Measurements from ENCODE around the gene RETREG2.
A peak's percentile ranks its signal among the peaks of the same experiment; 100 is the strongest.

RETREG2 gene

DNA sequence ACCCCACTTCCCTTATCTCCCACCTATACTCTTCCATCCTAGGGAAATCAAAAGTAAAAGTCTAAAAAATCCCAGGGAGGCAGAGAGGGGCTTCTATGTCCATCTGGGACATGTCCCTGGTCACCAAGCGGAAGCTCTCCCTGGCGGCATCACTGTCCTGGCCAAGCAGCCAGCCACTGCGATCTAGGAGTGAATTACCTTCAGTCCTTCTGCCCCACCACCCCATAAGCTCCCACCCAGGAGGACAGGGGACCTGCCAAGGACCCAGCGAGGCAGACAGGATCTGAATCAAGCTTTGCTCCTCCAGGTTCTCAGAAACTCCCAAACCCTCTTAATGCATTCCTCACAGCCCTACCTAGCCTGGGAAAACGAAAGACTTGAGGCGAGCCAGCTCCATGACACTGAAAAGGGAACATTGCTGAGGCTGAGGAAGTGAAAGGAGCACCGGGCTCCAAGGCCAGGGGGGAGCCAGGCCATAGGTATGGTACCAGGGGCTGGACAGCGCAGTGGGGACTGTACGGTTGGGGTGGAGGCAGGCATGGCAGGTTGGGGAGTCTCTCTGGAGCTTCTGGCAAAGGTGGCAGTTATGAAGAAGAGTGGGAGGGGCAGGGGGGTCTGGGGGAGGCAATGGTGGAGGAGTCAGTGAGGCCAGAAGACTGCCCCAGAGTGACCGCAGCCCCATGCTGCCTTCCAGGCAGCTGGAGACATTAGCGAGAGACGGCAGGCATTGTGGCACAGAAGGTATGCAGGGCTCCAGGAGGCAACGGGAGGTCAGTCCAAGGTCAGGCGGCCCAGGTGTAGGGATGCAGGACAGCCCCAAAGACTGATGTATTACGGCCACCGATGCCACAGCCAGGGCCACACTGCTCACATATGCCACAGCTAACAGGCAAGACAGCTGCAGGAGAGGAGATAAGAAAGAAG lies 5.6 kb upstream of the RETREG2 start:
- Histone ChIP-seq H3K27ac (ENCODE audit: low read length) (no peak overlapping the region), H3K36me3 (ENCODE audit: insufficient read depth, low read depth, low read length) (peaks cover 13% of the 10 kb centered on the region), H3K9ac (ENCODE audit: low read depth, low read length) (no peak overlapping the region), H3K9me3 (ENCODE audit: insufficient read depth, low read depth, low read length) (no peaks in the 10 kb centered on the region), H3K4me3 (ENCODE audit: low read length) (no peak overlapping the region), H3K27me3 (ENCODE audit: insufficient read depth, low read length) (no peaks in the 10 kb centered on the region), H3K4me1 (ENCODE audit: insufficient read depth, low read length) (no peaks in the 10 kb centered on the region)

DNA sequence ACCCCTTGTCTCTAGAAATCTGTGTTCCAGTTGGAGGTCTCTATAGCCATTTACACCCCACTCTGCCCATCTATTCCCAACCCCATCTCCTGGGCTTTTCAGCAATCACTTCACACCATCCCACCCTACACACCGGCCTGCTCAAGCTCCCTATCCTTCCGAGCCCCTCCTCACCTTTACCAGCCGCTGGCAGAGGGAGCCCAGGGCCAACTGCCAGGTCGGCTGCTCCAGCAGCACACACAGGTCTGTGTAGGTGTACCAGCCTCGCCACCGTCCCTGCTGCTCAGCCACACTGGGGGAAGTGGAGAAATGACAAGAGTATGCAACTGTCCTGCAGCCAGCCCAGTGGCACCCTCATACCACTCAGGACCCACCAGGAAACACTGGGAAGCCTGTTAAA lies 4.9 kb upstream of the RETREG2 start:
- Histone ChIP-seq H3K4me3 (ENCODE audit: low read length) (no peak overlapping the region), H3K36me3 (ENCODE audit: insufficient read depth, low read depth, low read length) (peaks cover 13% of the 10 kb centered on the region), H3K4me1 (ENCODE audit: insufficient read depth, low read length) (no peaks in the 10 kb centered on the region), H3K27me3 (ENCODE audit: insufficient read depth, low read length) (no peaks in the 10 kb centered on the region), H3K27ac (ENCODE audit: low read length) (no peak overlapping the region), H3K9ac (ENCODE audit: low read depth, low read length) (no peak overlapping the region), H3K9me3 (ENCODE audit: insufficient read depth, low read depth, low read length) (no peaks in the 10 kb centered on the region)

DNA sequence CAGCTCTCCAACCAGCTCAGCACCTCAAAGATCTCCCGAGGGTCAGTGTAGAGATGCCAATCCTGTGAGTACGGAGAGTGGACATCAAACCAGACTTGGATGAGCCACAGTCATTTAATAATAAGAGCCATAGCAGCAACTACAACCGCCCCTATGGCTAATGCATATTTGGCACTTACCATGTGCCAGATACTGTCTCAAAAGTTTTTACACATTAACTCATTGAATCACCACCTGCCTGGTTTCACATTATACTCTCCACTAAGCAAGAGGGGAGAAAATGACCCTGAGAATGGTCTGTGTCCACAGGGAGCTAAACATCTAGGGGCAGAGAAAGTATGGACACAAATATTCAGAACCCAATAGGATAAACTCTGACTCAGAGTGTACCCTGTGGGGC lies 3.9 kb upstream of the RETREG2 start:
- H3K9ac ChIP-seq (ENCODE audit: low read depth, low read length) = no peak overlapping the region
- no peak overlapping the region for H3K27ac ChIP-seq (ENCODE audit: low read length)
- no peaks in the 10 kb centered on the region for H3K9me3 ChIP-seq (ENCODE audit: insufficient read depth, low read depth, low read length)
- H3K27me3 ChIP-seq (ENCODE audit: insufficient read depth, low read length) = no peaks in the 10 kb centered on the region
- H3K4me3 ChIP-seq (ENCODE audit: low read length) = no peak overlapping the region
- peaks cover 13% of the 10 kb centered on the region for H3K36me3 ChIP-seq (ENCODE audit: insufficient read depth, low read depth, low read length)
- peaks cover 5% of the 10 kb centered on the region; the same call in 1 of the 2 replicates for H3K4me1 ChIP-seq (ENCODE audit: insufficient read depth, low read length)

DNA sequence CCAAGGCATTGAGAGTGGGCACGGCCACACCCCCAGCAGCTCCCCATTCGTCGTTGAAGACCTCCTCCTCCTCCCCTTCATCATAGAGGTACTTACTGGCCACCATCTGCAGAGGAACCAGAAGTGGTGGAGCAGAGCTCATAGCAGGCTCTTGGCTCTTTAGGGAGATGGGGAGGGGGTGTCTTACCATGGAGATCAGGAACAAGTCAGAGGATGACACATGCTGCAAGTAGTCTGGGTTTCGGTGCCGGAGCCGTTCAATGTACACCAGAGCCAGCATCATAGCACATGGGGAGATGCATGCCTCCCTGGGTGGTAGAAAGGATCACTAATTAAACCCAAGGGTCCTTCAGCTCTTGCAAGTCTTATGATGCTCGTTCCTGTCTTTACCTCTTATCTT lies 3.3 kb upstream of the RETREG2 start:
- no peaks in the 10 kb centered on the region for H3K27me3 ChIP-seq (ENCODE audit: insufficient read depth, low read length)
- H3K9ac ChIP-seq (ENCODE audit: low read depth, low read length) = no peak overlapping the region
- no peaks in the 10 kb centered on the region for H3K9me3 ChIP-seq (ENCODE audit: insufficient read depth, low read depth, low read length)
- no peak overlapping the region for H3K4me3 ChIP-seq (ENCODE audit: low read length)
- peaks cover 16% of the 10 kb centered on the region for H3K36me3 ChIP-seq (ENCODE audit: insufficient read depth, low read depth, low read length)
- H3K4me1 ChIP-seq (ENCODE audit: insufficient read depth, low read length) = peaks cover 7% of the 10 kb centered on the region; the same call in 1 of the 2 replicates
- H3K27ac ChIP-seq (ENCODE audit: low read length) = no peak overlapping the region

- Histone ChIP-seq H3K9me3 (ENCODE audit: insufficient read depth, low read depth, low read length) (no peaks in the 10 kb centered on the region), H3K27ac (ENCODE audit: low read length) (no peak overlapping the region), H3K9ac (ENCODE audit: low read depth, low read length) (no peak overlapping the region), H3K4me3 (ENCODE audit: low read length) (peak overlapping the region; percentile 73), H3K36me3 (ENCODE audit: insufficient read depth, low read depth, low read length) (peaks cover 23% of the 10 kb centered on the region), H3K4me1 (ENCODE audit: insufficient read depth, low read length) (peaks cover 7% of the 10 kb centered on the region; the same call in 1 of the 2 replicates), H3K27me3 (ENCODE audit: insufficient read depth, low read length) (no peaks in the 10 kb centered on the region)
These were observed 2.6 kb upstream of the RETREG2 start for GRCh38 chr2:219175486-219175885.

- Histone ChIP-seq H3K27me3 (ENCODE audit: insufficient read depth, low read length) (no peaks in the 10 kb centered on the region), H3K9ac (ENCODE audit: low read depth, low read length) (peak overlapping the region; percentile 61; the same call in 1 of the 2 replicates), H3K36me3 (ENCODE audit: insufficient read depth, low read depth, low read length) (peaks cover 30% of the 10 kb centered on the region), H3K9me3 (ENCODE audit: insufficient read depth, low read depth, low read length) (no peaks in the 10 kb centered on the region), H3K4me1 (ENCODE audit: insufficient read depth, low read length) (peaks cover 7% of the 10 kb centered on the region; the same call in 1 of the 2 replicates), H3K27ac (ENCODE audit: low read length) (no peak overlapping the region), H3K4me3 (ENCODE audit: low read length) (peak overlapping the region; percentile 73)
These were observed 1.9 kb upstream of the RETREG2 start for GRCh38 chr2:219175928-219176817.

GRCh38 chr2:219176818-219177551 lies 1.1 kb upstream of the RETREG2 start, which contains the start of gene CNPPD1:
Gene CNPPD1 (minus strand): TSS chr2:219176925. CDS start chr2:219176828, 97 bp downstream.
- Histone ChIP-seq H3K27ac (ENCODE audit: low read length) (no peak within 1 kb of the TSS), H3K27me3 (ENCODE audit: insufficient read depth, low read length) (no peaks in the 10 kb centered on the region), H3K36me3 (ENCODE audit: insufficient read depth, low read depth, low read length) (peaks cover 38% of the 10 kb centered on the region), H3K9ac (ENCODE audit: low read depth, low read length) (peak within 1 kb of the TSS; percentile 61; the same call in 1 of the 2 replicates), H3K4me1 (ENCODE audit: insufficient read depth, low read length) (peaks cover 7% of the 10 kb centered on the region; the same call in 1 of the 2 replicates), H3K9me3 (ENCODE audit: insufficient read depth, low read depth, low read length) (no peaks in the 10 kb centered on the region), H3K4me3 (ENCODE audit: low read length) (peak within 1 kb of the TSS; percentile 73)

DNA sequence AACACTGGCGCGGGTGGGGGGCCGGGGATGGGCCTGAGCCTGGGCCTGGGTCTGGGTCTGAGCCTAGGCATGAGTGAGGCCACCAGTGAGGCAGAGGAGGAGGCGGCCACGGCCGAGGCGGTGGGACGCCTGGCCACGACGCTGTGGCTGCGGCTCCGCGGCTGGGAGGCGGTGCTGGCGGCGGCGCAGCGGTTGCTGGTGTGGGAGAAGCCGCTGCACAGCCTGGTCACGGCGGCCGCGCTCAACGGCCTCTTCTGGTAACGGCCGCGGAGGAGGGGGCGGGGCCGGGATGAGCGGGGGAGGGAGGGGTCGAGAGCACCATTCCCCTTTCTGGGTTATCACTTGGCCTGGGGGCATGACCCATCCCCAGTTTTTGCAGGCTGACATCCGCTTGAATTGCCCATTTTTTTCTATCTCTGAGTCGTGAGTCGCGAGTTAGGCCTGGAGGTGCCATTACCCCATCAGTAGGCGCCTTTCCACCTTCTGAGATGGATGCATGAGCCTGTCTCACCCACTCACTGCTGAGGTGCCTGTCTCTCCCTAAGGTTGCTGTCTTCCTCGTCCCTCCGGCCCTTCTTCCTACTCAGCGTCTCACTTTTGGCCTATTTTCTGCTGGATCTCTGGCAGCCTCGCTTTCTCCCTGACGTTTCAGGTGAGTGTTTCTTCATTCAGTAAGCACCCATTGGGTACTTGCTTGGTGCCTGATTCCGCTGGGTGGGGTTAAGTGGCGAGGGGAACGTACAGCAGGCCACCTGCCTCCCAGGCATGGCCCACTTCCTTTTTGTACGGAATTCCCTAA lies 501 bp downstream of the RETREG2 start:
- no peaks in the 10 kb centered on the region for H3K9me3 ChIP-seq (ENCODE audit: insufficient read depth, low read depth, low read length)

GRCh38 chr2:219179601-219180465 lies 1.8 kb downstream of the RETREG2 start:
- Histone ChIP-seq H3K9me3 (ENCODE audit: insufficient read depth, low read depth, low read length) (no peaks in the 10 kb centered on the region), H3K4me3 (ENCODE audit: low read length) (no peak overlapping the region), H3K27ac (ENCODE audit: low read length) (no peak overlapping the region), H3K27me3 (ENCODE audit: insufficient read depth, low read length) (no peaks in the 10 kb centered on the region), H3K4me1 (ENCODE audit: insufficient read depth, low read length) (peaks cover 7% of the 10 kb centered on the region; the same call in 1 of the 2 replicates), H3K36me3 (ENCODE audit: insufficient read depth, low read depth, low read length) (peaks cover 52% of the 10 kb centered on the region), H3K9ac (ENCODE audit: low read depth, low read length) (no peak overlapping the region)

More for the DNA sequence above, 501 bp downstream of the RETREG2 start:
- Histone ChIP-seq H3K27ac (ENCODE audit: low read length) (no peak overlapping the region), H3K36me3 (ENCODE audit: insufficient read depth, low read depth, low read length) (peaks cover 54% of the 10 kb centered on the region), H3K9ac (ENCODE audit: low read depth, low read length) (peak overlapping the region; percentile 77; the same call in 1 of the 2 replicates), H3K4me1 (ENCODE audit: insufficient read depth, low read length) (peaks cover 7% of the 10 kb centered on the region; the same call in 1 of the 2 replicates), H3K27me3 (ENCODE audit: insufficient read depth, low read length) (no peaks in the 10 kb centered on the region), H3K4me3 (ENCODE audit: low read length) (peak overlapping the region; percentile 73)

GRCh38 chr2:219180961-219181360 lies 2.9 kb downstream of the RETREG2 start:
- H3K4me1 ChIP-seq (ENCODE audit: insufficient read depth, low read length) = peaks cover 7% of the 10 kb centered on the region; the same call in 1 of the 2 replicates
- H3K27me3 ChIP-seq (ENCODE audit: insufficient read depth, low read length) = no peaks in the 10 kb centered on the region
- no peak overlapping the region for H3K9ac ChIP-seq (ENCODE audit: low read depth, low read length)
- no peaks in the 10 kb centered on the region for H3K9me3 ChIP-seq (ENCODE audit: insufficient read depth, low read depth, low read length)
- no peak overlapping the region for H3K4me3 ChIP-seq (ENCODE audit: low read length)
- no peak overlapping the region for H3K27ac ChIP-seq (ENCODE audit: low read length)
- H3K36me3 ChIP-seq (ENCODE audit: insufficient read depth, low read depth, low read length) = peaks cover 50% of the 10 kb centered on the region
